ENCODE data around the gene GADD45B.
"Not testable (repeated sequence)": the region's sequence is repeated elsewhere in the genome, so short reads cannot be mapped to it uniquely, and the experiment has no call there.

The GADD45B gene

GRCh38 chr19:2485428-2485827 lies 9.5 kb downstream of the GADD45B start:
- in situ Hi-C loops (cut with MboI; ENCODE audit: low sequenced_read_pairs), result no loop called here

GRCh38 chr19:2487090-2487489 lies 11.2 kb downstream of the GADD45B start:
- in situ Hi-C loops (cut with MboI; ENCODE audit: low sequenced_read_pairs), result no loop called here

GRCh38 chr19:2487842-2488241 lies 11.9 kb downstream of the GADD45B start:
- in situ Hi-C loops (cut with MboI; ENCODE audit: low sequenced_read_pairs), result no loop called here

- in situ Hi-C loops (cut with MboI; ENCODE audit: low sequenced_read_pairs), result no loop called here
Measured at GRCh38 chr19:2488405-2488941, 12.5 kb downstream of the GADD45B start.

- in situ Hi-C loops (cut with MboI; ENCODE audit: low sequenced_read_pairs), result no loop called here
Measured at GRCh38 chr19:2488942-2489731, 13.2 kb downstream of the GADD45B start.

- in situ Hi-C loops (cut with MboI; ENCODE audit: low sequenced_read_pairs), result no loop called here
Measured at GRCh38 chr19:2490659-2491058, 14.7 kb downstream of the GADD45B start.

GRCh38 chr19:2491130-2491801 lies 15.3 kb downstream of the GADD45B start:
- in situ Hi-C loops (cut with MboI; ENCODE audit: low sequenced_read_pairs), result no loop called here

- in situ Hi-C loops (cut with MboI; ENCODE audit: low sequenced_read_pairs), result no loop called here
Measured at GRCh38 chr19:2492870-2493269, 16.9 kb downstream of the GADD45B start.

GRCh38 chr19:2493448-2493847 lies 17.5 kb downstream of the GADD45B start:
- in situ Hi-C loops (cut with MboI; ENCODE audit: low sequenced_read_pairs), result not testable (repeated sequence)

GRCh38 chr19:2494084-2494446 lies 18.1 kb downstream of the GADD45B start:
- in situ Hi-C loops (cut with MboI; ENCODE audit: low sequenced_read_pairs), result no loop called here

- in situ Hi-C loops (cut with MboI; ENCODE audit: low sequenced_read_pairs), result no loop called here
Measured at GRCh38 chr19:2494447-2495129, 18.7 kb downstream of the GADD45B start.

GRCh38 chr19:2495130-2495641 lies 19.3 kb downstream of the GADD45B start:
- in situ Hi-C loops (cut with MboI; ENCODE audit: low sequenced_read_pairs), result no loop called here

GRCh38 chr19:2495651-2496316 lies 19.9 kb downstream of the GADD45B start:
- in situ Hi-C loops (cut with MboI; ENCODE audit: low sequenced_read_pairs), result no loop called here

- in situ Hi-C loops (cut with MboI; ENCODE audit: low sequenced_read_pairs), result no loop called here
Measured at GRCh38 chr19:2497186-2497585, 21.3 kb downstream of the GADD45B start.

GRCh38 chr19:2500156-2500555 lies 24.2 kb downstream of the GADD45B start:
- in situ Hi-C loops (cut with MboI; ENCODE audit: low sequenced_read_pairs), result no loop called here

- in situ Hi-C loops (cut with MboI; ENCODE audit: low sequenced_read_pairs), result no loop called here
Measured at GRCh38 chr19:2500841-2501261, 24.9 kb downstream of the GADD45B start.

GRCh38 chr19:2503521-2504109 lies 27.7 kb downstream of the GADD45B start:
- in situ Hi-C loops (cut with MboI; ENCODE audit: low sequenced_read_pairs), result no loop called here

GRCh38 chr19:2506656-2507055 lies 30.7 kb downstream of the GADD45B start:
- in situ Hi-C loops (cut with MboI; ENCODE audit: low sequenced_read_pairs), result not testable (repeated sequence)

- in situ Hi-C loops (cut with MboI; ENCODE audit: low sequenced_read_pairs), result no loop called here
Measured at GRCh38 chr19:2507109-2507508, 31.2 kb downstream of the GADD45B start.

- in situ Hi-C loops (cut with MboI; ENCODE audit: low sequenced_read_pairs), result no loop called here
Measured at GRCh38 chr19:2509096-2509495, 33.2 kb downstream of the GADD45B start.

Data from HL-60/S4 treated with retinoic acid at 250 ng/mL for 4 days and 3 days (cell line).